ENCODE results near the gene GTF3C5.

DNA sequence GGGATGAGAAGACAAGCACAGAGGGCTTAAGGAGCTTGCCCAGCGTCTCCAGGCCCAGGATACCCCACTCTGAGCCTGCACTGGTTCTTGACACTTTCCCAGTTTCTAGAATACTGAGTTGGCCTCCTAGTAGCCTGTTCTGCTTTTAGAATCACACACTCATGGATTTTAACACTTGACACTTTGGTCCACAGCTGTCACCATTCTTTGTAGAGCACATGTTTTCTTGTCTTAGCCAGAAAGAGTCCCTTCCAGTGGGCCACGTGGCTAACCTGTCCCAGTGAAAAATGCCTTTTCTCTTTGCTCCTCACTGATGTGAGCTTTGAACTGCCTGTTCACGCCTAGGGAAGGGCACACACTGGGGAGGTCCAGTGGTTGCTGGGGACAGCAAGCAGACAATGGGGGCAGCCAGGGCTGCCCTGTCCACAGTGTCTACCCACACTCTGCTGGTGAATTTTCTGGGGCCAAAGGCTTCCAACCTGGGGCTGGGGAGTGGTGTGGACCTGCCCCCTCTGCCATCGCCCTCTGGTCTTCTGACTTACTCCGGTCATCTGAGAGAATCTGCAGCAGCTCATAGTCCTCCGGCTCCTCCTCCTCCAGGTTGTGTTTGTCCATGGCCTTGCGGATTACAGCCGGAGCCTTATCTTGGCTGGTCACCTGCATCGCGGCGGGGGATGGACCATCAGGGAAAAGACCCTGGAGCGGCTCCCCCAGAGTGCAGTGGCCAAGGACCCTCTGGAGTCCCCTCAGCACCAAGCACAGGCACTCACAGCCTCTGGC, 69.1 kb downstream of the GTF3C5 start:
- TF ChIP-seq, protein P1, sequence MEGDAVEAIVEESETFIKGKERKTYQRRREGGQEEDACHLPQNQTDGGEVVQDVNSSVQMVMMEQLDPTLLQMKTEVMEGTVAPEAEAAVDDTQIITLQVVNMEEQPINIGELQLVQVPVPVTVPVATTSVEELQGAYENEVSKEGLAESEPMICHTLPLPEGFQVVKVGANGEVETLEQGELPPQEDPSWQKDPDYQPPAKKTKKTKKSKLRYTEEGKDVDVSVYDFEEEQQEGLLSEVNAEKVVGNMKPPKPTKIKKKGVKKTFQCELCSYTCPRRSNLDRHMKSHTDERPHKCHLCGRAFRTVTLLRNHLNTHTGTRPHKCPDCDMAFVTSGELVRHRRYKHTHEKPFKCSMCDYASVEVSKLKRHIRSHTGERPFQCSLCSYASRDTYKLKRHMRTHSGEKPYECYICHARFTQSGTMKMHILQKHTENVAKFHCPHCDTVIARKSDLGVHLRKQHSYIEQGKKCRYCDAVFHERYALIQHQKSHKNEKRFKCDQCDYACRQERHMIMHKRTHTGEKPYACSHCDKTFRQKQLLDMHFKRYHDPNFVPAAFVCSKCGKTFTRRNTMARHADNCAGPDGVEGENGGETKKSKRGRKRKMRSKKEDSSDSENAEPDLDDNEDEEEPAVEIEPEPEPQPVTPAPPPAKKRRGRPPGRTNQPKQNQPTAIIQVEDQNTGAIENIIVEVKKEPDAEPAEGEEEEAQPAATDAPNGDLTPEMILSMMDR (IDR thresholded peaks at IDR 0.05): no peak
- no peak for TF ChIP-seq EZH2phosphoT487 (IDR thresholded peaks at IDR 0.05)
